GM18868 (cell line): ENCODE data around the gene FXYD7.
"Not testable (repeated sequence)": the region's sequence is repeated elsewhere in the genome, so short reads cannot be mapped to it uniquely, and the experiment has no call there.

Experiments
- ATAC-seq: cut with Tn5 transposase; IDR thresholded peaks from one replicate; pipeline ENCODE4 v1.9.1; 2021; ENCODE audit warnings: mild to moderate bottlenecking, moderate library complexity; ENCODE audit not compliant: unreplicated experiment

FXYD7 gene

DNA sequence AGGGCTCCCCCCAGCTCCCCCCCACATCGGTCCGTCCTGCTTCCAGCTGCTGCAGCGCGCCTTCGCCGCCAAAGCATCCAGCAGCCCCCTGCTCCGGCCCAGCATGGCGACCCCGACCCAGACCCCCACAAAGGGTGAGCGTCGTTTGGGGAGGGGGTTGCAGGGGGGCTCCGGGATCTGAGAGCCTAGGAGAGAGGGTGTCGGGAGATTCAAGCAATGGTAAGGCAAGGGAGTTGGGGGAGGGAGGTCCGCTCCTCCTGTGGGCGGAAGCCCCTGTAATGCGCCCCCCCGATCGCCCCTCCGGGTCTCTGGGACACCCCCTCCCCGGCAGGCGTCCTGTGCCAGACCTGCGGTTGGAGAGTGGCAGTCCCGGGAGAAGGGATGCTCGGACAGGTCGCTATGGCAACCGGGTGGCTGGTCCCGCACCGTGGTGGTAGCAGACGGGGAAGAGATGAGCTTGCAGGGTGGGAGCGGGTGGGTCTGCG, at the start of gene FXYD7:
Gene FXYD7, plus strand, starts transcription at position 25 of the 485 bp plus-strand sequence. Its CDS starts 79 bp downstream, at position 104.
- no peak for ATAC-seq

DNA sequence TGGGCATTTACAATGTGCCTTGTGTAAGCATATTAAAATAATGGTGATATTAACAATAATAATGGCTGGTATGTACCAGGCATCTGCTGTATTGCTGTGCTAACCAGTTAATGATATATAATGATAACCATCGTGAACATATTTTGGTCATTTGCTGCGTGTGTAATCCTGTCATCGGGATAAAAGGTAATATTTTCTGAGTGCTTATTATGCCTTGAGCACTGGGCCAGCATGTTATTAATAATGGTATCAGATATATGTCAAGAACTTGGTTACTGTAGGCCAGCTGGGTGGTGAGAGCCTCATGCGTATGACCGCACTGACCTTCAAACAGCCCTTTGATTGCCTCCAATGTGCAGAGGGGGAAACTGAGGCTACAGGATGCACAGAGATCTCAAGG, 49.6 kb upstream of the FXYD7 start:
- ATAC-seq = no peak

- no peak for ATAC-seq
Observed at GRCh38 chr19:35093941-35094647, 49.0 kb upstream of the FXYD7 start.

DNA sequence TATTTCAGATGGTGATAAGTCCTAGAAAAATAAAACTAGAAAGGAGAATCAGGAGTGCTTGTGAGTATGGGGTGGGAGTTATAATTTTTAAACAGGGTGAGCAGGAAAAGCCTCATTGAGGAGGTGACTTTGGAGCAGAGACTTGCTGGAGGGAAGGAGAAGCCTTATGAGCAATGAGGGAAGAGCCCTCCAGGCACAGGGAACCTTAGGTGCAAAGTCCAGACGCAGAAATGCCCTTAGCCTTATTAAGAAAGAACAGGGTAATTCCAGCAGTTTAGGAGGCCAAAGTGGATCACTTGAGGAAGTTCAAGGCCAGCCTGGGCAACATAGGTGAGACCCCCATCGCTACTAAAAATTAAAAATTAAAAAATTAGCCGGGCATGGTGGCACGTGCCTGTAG, 48.4 kb upstream of the FXYD7 start:
- no peak for ATAC-seq

- no peak for ATAC-seq
Observed at GRCh38 chr19:35095667-35096368, 47.2 kb upstream of the FXYD7 start.

DNA sequence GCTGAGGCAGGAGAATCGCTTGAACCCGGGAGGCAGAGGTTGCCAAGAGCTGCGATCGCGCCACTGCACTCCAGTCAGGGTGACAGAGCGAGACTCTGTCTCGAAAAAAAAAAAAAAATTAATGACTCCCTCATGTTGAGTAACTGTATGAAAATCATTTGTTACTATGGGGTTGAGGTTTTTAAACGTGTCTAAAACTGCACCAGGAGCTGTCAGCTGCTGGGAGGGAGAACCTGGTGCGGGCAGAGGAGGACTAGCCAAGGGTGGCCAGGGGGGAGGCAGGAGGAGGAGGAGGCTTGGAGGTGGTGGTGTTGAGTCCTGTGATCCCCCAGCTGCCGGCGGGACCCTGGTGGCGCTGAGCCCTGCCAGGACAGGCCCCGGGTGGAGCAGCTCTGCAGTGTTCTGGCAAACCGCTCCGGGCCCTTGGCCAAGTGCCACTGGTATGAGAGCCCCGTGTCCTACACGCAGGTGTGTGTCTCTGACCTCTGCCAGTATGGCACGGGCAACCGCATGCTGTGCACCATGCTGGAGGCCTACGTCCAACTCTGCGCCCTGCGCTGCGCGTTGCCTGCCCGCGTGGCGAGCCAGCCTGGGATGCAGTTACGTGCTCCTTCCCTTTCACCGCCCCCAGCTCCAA, 44.5 kb upstream of the FXYD7 start:
- no peak for ATAC-seq

GRCh38 chr19:35099155-35099896, 43.7 kb upstream of the FXYD7 start:
- no peak for ATAC-seq

DNA sequence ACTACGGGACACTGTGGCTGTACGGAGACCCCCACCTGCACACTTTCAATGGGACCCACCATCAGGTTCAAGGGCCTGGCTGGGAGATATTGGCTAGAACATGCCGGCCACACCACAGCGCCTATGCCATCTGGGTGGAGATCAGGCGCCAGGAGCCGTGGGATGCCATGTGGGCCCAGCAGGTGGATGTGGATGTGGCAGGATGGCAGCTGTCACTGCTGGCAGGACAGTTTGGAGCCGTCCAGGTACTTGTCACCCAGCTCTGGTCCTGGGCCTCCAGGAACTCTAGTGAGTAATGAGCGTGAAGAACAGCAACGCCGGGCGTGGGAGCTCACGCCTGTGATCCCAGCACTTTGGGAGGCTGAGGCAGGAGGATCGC, 43.2 kb upstream of the FXYD7 start:
- ATAC-seq = no peak

DNA sequence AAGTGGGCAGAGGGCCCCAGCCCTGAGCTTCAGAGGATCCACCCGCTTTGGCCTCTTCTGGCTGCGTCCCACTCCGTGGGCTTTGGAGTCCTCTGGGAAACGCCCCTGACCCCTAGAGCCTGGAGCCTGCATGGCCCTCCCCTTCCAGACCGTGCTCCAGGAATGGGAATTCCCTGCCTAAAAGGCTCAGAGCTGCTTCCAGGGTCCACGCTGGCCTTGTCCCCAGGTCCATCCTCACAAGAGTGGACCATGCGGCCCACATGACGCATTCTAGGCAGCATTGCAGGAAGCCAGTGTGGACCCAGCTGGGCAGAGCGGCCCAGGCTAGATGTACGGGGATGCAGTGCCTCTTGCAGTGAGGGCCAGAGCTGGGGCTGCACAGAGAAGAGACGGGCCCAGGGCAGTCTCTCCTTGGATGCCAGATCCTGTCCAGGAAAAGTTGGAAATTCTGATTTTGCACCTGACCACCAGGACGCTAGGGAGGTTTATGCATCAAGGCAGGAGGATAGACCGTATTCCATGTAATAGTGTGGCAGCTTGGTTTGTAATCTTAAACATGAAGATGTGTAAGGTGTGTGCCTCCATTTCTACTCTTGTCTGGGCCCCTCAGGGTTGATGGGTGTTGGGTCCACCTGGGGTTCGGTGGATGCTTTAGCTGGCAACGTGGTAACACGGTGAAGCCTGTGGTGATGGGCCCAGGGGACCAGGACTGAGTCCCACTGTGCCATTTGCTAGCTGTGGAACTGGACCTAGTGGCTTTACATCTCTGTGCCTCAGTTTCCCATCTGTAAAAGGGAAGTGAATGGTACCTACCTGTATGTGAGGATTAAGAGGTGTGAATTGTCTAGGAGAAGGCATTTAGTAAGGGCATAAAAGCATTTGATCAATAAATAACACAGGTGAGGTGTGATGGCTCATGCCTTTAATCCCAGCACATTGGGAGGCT, 42.2 kb upstream of the FXYD7 start:
- ATAC-seq = no peak

- ATAC-seq = not testable (repeated sequence)
Observed at GRCh38 chr19:35101949-35102348, 41.1 kb upstream of the FXYD7 start.

DNA sequence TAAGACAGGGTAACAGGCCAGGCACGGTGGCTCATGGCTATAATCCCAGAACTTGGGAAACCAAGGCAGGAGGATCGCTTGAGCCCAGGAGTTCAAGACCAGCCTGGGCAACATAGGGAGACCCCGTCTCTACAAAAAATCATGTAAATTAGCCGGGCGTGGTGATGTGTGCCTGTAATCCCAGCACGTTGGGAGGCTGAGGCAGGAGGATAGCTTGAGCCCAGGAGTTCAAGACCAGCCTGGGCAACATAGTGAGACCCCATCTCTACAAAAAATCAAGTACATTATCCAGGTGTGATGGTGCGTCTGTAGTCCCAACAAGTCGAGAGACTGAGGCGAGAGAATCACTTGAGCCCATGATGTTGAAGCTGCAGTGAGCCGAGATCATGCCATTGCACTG, 39.4 kb upstream of the FXYD7 start:
- ATAC-seq = not testable (repeated sequence)

DNA sequence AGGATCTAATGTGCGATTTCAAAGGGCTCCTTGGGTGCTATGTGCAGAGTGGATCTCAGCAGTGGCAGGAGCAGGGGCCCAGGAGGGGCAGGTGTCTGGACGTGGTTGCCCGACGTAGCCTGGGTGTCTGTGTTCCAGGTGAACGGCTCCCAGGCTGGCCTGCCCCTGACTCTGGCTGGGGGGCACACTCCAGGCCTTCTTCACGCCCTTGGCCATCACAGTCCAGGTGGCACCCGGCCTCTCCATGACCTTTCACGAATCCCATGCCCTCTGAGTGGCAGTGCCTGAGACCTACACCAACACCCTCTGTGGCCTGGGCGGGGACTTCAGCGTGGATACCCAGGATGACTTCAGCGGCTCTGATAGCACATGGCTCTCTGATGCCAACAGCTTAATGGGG, 38.7 kb upstream of the FXYD7 start:
- no peak for ATAC-seq

DNA sequence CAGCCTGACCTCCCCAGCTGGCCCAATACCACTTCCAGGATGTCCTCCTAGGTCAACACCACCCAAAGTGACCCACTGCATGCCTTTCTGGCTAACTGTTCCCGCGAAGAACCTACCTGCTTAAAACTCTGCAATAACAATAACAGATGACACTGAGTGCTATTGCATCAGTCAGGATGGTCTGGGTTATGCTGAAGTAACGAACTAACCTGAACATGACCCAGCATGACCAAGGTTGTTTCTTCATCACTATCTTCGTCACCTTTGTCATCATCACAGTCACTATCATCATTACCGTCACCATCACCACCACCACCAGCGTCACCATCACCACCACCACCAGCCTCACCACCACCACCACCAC, 38.0 kb upstream of the FXYD7 start:
- ATAC-seq = no peak

GRCh38 chr19:35105411-35106290, 37.4 kb upstream of the FXYD7 start:
- no peak for ATAC-seq

DNA sequence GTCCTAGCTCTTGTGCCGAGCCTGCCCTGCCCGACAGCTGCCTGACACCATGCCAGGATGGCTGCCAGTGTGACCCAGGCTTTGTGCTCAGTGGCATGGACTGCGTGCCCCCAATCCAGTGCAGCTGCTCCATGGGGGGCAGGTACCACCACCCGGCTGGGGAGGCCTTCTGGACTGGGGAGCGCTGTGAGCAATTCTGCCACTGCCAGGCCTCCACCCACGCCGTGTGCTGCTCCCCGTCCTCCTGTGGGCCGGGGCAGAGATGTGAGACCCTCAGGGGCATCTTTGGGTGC, 36.8 kb upstream of the FXYD7 start:
- no peak for ATAC-seq

- no peak for ATAC-seq
Observed at GRCh38 chr19:35106898-35107541, 36.0 kb upstream of the FXYD7 start.

- no peak for ATAC-seq
Observed at GRCh38 chr19:35107545-35107944, 35.5 kb upstream of the FXYD7 start.

DNA sequence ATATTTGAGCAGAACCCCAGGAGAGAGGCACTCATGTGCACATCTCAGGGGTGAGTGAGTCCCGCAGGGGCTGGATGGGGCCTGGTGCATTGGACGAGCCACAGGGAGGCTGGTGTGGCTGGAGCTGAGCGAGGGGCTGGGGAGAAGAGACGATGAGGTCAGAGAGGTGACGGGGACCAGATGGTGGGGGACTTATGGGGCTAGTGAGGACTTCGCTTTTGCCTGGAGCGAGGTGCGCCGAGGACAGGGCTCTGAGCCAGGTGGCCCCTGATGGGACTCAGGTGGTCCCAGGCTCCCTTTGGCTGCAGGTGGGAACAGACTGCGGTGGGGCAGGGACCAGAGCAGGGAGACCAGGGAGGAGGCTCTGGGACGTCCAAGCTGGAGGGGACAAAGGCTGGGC, 34.3 kb upstream of the FXYD7 start:
- no peak for ATAC-seq
